GM21515 (cell line): ENCODE measurements around the gene CEP89.
"Not testable (repeated sequence)": the region's sequence is repeated elsewhere in the genome, so short reads cannot be mapped to it uniquely, and the experiment has no call there.

Experiments used
- ATAC-seq: cut with Tn5 transposase; IDR thresholded peaks from one replicate; pipeline ENCODE4 v1.9.1; 2021; ENCODE audit not compliant: unreplicated experiment

The CEP89 gene

GRCh38 chr19:32848035-32848434 lies 123.7 kb downstream of the CEP89 start:
- ATAC-seq, result not testable (repeated sequence)

DNA sequence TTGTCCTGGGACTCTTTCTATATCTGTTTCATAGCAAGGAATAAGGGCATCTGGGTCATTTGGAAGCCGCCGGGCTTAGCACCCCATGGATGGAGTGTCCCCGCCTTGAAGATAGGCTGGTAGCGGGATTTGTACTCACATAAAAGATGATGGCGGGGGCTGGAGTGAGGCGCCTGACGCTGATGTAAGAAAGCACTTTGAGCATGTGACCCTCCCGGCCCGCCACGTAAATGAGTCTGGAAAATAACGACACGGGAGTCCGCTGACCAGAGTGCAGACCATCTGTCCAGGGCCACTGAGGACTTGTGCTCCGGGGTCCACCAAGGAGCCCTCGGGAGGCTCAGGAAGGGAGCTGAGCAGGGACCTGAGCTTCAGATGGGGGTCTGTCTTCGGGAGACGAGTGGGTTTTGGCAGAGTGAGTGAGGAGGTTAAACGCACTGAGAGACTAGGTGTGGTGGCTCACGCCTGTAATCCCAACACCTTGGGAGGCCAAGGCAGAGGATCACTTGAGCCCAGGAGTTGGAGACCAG lies 128.0 kb downstream of the CEP89 start:
- ATAC-seq, result no peak

DNA sequence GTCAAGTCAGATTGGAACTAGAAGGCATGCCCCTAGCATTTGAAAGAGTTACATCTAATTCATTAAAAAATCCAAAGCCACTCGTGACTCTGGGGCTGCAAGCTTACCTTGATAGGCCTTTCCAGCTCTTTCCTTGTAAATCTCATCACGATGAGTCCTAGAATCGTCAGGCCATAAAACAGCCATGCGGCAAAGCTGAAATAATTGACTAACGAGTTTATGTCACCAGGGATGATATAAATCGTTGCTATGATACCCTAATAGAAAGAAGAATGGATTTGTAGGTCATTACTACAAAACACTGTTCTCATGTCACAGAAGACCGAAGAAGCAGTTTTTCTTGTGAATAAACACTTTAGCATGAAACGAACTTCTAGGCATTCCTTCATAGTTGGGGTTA lies 129.7 kb downstream of the CEP89 start:
- ATAC-seq, result no peak

- ATAC-seq, result no peak
These were observed 134.2 kb downstream of the CEP89 start for GRCh38 chr19:32837531-32837930.

DNA sequence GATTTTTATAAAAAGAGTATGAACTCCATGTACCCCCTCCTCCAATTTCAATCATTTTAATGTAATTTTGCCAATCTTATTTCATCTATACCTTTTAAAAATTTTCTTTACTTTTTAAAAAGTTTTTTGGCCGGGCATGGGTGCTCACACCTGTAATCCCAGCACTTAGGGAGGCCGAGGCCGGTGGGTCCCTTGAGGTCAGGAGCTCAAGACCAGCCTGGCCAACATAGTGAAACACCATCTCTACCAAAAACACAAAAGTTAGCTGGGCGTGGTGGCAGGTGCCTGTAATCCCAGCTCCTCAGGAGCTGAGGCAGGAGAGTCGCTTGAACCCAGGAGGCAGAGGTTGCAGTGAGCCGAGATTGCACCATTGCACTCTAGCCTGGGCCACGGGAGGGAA lies 138.4 kb downstream of the CEP89 start:
- ATAC-seq, result not testable (repeated sequence)

GRCh38 chr19:32832825-32833224 lies 138.9 kb downstream of the CEP89 start:
- not testable (repeated sequence) for ATAC-seq

DNA sequence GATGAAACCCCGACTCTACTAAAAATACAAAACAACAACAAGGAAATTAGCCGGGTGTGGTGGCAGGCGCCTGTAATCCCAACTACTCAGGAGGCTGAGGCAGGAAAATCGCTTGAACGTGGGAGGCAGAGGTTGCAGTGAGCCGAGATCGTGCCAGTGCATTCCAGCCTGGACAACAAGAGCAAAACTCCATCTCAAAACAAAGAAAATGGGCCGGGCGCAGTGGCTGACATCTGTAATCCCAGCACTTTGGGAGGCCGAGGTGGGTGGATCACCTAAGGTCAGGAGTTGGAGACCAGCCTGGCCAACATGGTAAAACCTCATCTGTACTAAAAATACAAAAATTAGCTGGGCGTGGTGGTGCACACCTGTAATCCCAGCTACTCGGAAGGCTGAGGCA lies 139.7 kb downstream of the CEP89 start:
- ATAC-seq, result not testable (repeated sequence)

DNA sequence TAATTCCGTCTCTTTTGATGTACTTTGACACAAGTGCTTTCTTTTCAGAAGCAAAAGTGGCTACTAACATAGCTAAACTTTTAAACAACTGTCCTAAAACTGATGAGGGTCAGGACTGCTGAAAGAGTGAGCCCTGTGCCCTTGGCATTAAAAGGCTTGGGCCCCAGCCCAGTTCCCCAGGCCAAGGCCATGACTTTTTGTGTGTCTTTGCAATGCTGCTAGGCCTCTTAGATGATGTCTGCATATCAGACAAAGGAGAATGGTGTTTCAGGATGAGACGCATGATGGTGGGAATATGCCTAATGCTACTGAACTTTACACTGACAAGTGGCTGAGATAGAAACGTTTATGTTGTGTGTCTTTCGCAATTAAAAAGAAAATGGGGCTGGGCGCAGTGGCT lies 140.1 kb downstream of the CEP89 start:
- ATAC-seq, result no peak

- no peak for ATAC-seq
These were observed 141.3 kb downstream of the CEP89 start for GRCh38 chr19:32830231-32831014.

- ATAC-seq, result no peak
These were observed 142.3 kb downstream of the CEP89 start for GRCh38 chr19:32829345-32829896.

DNA sequence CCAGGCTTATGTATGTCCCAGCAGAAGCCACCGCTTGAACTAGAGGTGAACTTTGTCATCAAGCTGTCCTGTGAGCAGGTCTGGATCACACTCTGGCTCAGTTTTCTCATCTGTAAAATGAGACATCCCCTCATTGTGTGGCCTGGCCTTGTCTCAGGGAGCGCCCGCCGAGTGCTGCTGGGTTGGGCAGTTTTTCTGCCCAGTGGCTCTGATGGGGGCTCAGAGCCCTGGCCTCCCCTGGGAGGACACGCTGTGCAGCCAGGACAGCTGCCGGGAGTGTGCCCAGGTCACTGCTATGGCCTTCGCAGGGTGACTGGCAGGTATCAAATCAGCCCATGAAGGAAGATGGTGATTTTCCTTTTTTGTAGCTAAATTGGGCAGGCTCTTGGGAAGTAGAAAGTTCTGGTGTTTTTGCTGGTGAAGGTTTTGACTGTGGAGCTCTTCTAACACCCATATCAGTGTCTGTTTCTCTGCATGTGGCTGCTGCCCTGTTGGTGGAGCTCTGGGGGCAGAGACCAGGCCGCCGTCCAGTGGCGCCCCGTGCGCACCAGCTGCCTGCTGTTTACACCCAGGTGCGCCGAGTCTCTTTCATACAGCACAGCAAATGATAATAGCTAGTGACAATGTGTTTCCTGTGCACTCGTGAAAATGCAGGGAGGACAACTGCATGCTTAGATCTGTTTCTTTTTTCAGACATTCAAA lies 143.0 kb downstream of the CEP89 start:
- no peak for ATAC-seq

DNA sequence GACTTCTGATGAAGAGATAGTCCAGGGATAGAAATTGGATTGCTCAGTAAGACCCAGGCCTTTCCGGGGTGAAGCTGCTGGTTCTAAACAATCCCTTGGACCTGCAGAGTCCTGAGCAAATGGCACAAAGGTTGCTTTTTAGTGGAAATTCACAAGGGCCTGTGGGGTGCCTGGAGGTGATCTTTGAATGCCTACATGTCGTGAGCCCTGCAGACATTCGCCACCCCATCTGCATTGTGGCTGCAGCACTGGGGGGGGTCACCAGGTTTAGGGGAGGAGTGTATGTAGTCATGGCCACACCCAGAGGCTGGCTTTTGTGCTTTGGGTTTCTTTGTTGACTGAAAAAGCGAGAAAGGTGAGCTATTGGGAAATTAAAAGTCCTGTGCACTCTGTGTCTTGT lies 143.6 kb downstream of the CEP89 start:
- no peak for ATAC-seq
